ENCODE data around the gene RAB40A.
"Not testable (repeated sequence)": the region's sequence is repeated elsewhere in the genome, so short reads cannot be mapped to it uniquely, and the experiment has no call there.

Gene RAB40A

DNA sequence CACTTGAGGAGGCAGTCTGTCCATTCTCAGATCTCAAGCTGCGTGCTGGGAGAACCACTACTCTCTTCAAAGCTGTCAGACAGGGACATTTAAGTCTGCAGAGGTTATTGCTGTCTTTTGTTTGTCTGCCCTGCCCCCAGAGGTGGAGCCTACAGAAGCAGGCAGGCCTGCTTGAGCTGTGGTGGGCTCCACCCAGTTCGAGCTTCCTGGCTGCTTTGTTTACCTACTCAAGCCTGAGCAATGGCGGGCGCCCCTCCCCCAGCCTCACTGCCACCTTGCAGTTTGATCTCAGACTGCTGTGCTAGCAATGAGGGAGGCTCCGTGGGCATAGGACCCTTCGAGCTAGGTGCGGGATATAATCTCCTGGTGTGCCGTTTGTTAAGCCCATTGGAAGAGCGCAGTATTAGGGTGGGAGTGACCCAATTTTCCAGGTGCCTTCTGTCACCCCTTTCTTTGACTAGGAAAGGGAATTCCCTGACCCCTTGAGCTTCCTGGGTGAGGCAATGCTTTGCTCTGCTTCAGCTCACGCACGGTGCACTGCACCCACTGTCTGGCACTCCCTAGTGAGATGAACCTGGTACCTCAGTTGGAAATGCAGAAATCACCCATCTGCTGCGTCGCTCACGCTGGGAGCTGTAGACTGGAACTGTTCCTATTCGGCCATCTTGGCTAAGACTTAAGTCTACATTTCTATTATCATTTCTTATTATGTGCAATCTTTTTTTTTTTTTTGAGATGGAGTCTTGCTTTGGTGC, 59.1 kb downstream of the RAB40A start:
- not testable (repeated sequence) for DNase-seq

DNA sequence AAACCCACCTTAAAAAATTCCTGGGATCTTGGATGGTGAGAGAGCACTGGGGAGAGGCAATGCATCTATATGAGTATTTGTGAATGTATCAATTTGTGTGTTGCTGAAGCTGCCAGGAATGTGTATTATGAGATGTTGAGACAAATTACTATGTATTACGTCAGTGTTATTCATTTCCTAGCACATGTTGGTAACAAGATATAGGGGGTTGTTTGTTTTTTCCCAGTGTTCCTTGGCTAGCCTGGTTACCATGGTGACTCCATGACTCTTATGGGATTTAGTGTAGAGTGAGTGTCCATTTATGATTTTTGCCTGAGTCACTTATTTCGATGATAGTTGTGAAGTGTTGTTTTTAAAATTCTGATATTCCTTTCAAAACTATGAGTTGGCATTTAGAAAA, 65.6 kb downstream of the RAB40A start:
- no peak for DNase-seq
